Endodermal cell (in vitro differentiated cells): ENCODE results near the gene KLHL33. TPM values are rescaled to one million over a fixed set of nuclear protein-coding genes. Genes with fewer than 3 reads are reported as not detected.

Experiments
- DNase-seq: peaks from one replicate; pipeline ENCODE4 v3.0.0-alpha.2; 2017
- H3K27ac ChIP-seq: 2 replicates; pipeline ENCODE4 v1.5.1; 2013; ENCODE audit warnings: mild to moderate bottlenecking, low read depth, low read length, moderate library complexity
- H3K27me3 ChIP-seq: 2 replicates; pipeline ENCODE4 v1.6.1; 2013; ENCODE audit warnings: mild to moderate bottlenecking, low read length, moderate library complexity; ENCODE audit not compliant: insufficient read depth, control insufficient read depth, poor library complexity, severe bottlenecking
- H3K36me3 ChIP-seq: 2 replicates; pipeline ENCODE4 v1.7.0; 2013; ENCODE audit warnings: mild to moderate bottlenecking, low read length, moderate library complexity; ENCODE audit not compliant: control insufficient read depth, insufficient read depth
- H3K4me1 ChIP-seq: one replicate; pipeline ENCODE4 v1.7.0; 2013; ENCODE audit warnings: low read length; ENCODE audit not compliant: control insufficient read depth, insufficient read depth
- H3K4me3 ChIP-seq: 2 replicates; pipeline ENCODE4 v1.5.1; 2013; ENCODE audit warnings: mild to moderate bottlenecking, low read length, moderate library complexity
- H3K9ac ChIP-seq: 2 replicates; pipeline ENCODE4 v1.6.1; 2013; ENCODE audit warnings: mild to moderate bottlenecking, low read length, moderate library complexity; ENCODE audit not compliant: poor library complexity, severe bottlenecking; ENCODE audit errors: extremely low read depth
- H3K9me3 ChIP-seq: 2 replicates; pipeline ENCODE4 v1.6.1; 2013; ENCODE audit warnings: mild to moderate bottlenecking, low read length, moderate library complexity; ENCODE audit not compliant: control insufficient read depth
- H3K27ac Mint-ChIP-seq: 2 replicates; pipeline ENCODE4 v1.8.0; 2020; ENCODE audit warnings: mixed read lengths
- H3K27me3 Mint-ChIP-seq: 2 replicates; pipeline ENCODE4 v1.8.0; 2021; ENCODE audit warnings: mild to moderate bottlenecking, mixed read lengths; ENCODE audit not compliant: insufficient read depth
- H3K36me3 Mint-ChIP-seq: 2 replicates; pipeline ENCODE4 v1.8.0; 2020; ENCODE audit warnings: low read depth, mixed read lengths
- H3K4me1 Mint-ChIP-seq: 2 replicates; pipeline ENCODE4 v1.8.0; 2020; ENCODE audit warnings: mixed read lengths
- H3K4me3 Mint-ChIP-seq: 2 replicates; pipeline ENCODE4 v1.8.0; 2020; ENCODE audit warnings: mild to moderate bottlenecking, moderate library complexity, mixed read lengths
- H3K9me3 Mint-ChIP-seq: 2 replicates; pipeline ENCODE4 v1.8.0; 2020; ENCODE audit warnings: mild to moderate bottlenecking, mixed read lengths
- CTCF ChIP-seq: fragments of 200-600 bp; sonication (generic); conservative IDR thresholded peaks from 2 replicates; pipeline ENCODE4 v1.5.0; 2021; ENCODE audit warnings: antibody characterized with exemption, mild to moderate bottlenecking
- WGBS, 2 experiments: methylation state at CpG; one replicate each; pipeline versions ENCODE4 v1.1.5 to v1.1.7; 2013; ENCODE audit warnings: missing lambda C conversion rate in 2 of 2, mixed read lengths in 1 of 2; ENCODE audit not compliant: insufficient coverage in 1 of 2, insufficient read length in 1 of 2; 5-methylcytosine and 5-hydroxymethylcytosine counted together
- total RNA-seq, 2 donors: library from RNA; stranded (reverse); fragmentation: NEBNext Ultra II Directional in 1 of 2; extraction: Animal tissue kit (Norgen Biotek cat#: 25700) in 1 of 2; gene quantifications; 2 replicates in 1 of 2; 3 replicates in 1 of 2; pipeline ENCODE4 v1.2.1, GENCODE V29; 2021

KLHL33 gene
- total RNA-seq, 2 donors from 2014 or later = 0.09 TPM; not detected in 1

GRCh38 chr14:20381341-20381740 is 54.6 kb downstream of the KLHL33 start:
- Histone ChIP-seq H3K36me3 (peaks cover 77% of the 10 kb centered on the region), H3K9me3 (no peaks in the 10 kb centered on the region), H3K4me3 (no peak overlapping the region), H3K27ac (no peak overlapping the region), H3K27me3 (no peaks in the 10 kb centered on the region), H3K4me1 (no peaks in the 10 kb centered on the region), H3K9ac (no peak overlapping the region)
- Mint-ChIP-seq H3K9me3 (no peaks in the 10 kb centered on the region), H3K27me3 (no peaks in the 10 kb centered on the region), H3K27ac (no peak overlapping the region), H3K4me1 (no peaks in the 10 kb centered on the region), H3K4me3 (no peak overlapping the region), H3K36me3 (peaks cover 78% of the 10 kb centered on the region)
- 91 to 100% methylated on average over 3 to 7 of the region's 7 CpGs for WGBS, 2 experiments
- no peak for DNase-seq
- no peak for TF ChIP-seq CTCF

GRCh38 chr14:20380681-20381080 is 55.3 kb downstream of the KLHL33 start:
- Histone ChIP-seq H3K27me3 (no peaks in the 10 kb centered on the region), H3K4me3 (no peak overlapping the region), H3K9me3 (no peaks in the 10 kb centered on the region), H3K4me1 (no peaks in the 10 kb centered on the region), H3K9ac (no peak overlapping the region), H3K27ac (no peak overlapping the region), H3K36me3 (peaks cover 77% of the 10 kb centered on the region)
- H3K4me1 Mint-ChIP-seq = no peaks in the 10 kb centered on the region
- H3K27me3 Mint-ChIP-seq = no peaks in the 10 kb centered on the region
- H3K4me3 Mint-ChIP-seq = no peak overlapping the region
- DNase-seq = no peak
- WGBS, 2 experiments = 93 to 98% methylated on average over 4 to 6 of the region's 6 CpGs
- H3K9me3 Mint-ChIP-seq = no peaks in the 10 kb centered on the region
- no peak overlapping the region for H3K27ac Mint-ChIP-seq
- H3K36me3 Mint-ChIP-seq = peaks cover 76% of the 10 kb centered on the region
- no peak for TF ChIP-seq CTCF

GRCh38 chr14:20379743-20380142 is 56.2 kb downstream of the KLHL33 start:
- WGBS, 2 experiments = 100% methylated on average over 1 of the region's 1 CpG
- Mint-ChIP-seq H3K27me3 (no peaks in the 10 kb centered on the region), H3K4me3 (no peak overlapping the region), H3K27ac (no peak overlapping the region), H3K4me1 (no peaks in the 10 kb centered on the region), H3K9me3 (no peaks in the 10 kb centered on the region), H3K36me3 (peaks cover 75% of the 10 kb centered on the region)
- no peaks in the 10 kb centered on the region for H3K4me1 ChIP-seq
- no peak overlapping the region for H3K4me3 ChIP-seq
- H3K9me3 ChIP-seq = no peaks in the 10 kb centered on the region
- TF ChIP-seq CTCF = no peak
- no peak for DNase-seq
- no peak overlapping the region for H3K27ac ChIP-seq
- no peak overlapping the region for H3K9ac ChIP-seq
- H3K27me3 ChIP-seq = no peaks in the 10 kb centered on the region
- peaks cover 77% of the 10 kb centered on the region for H3K36me3 ChIP-seq
